HEK293T (cell line): ENCODE results near the gene SLCO3A1.
"Not testable (repeated sequence)": the region's sequence is repeated elsewhere in the genome, so short reads cannot be mapped to it uniquely, and the experiment has no call there.

Experiments
- CTCF ChIA-PET: fragments of 350-600 bp; formaldehyde crosslinking; extraction: SDS; loops from one replicate; lab custom pipeline; 2021; ENCODE audit warnings: antibody characterized with exemption, inconsistent platforms; lab: Yijun Ruan, JAX
- POLR2A ChIA-PET: fragments of 350-600 bp; formaldehyde crosslinking; extraction: SDS; loops from one replicate; lab custom pipeline; 2020; ENCODE audit warnings: antibody characterized with exemption, inconsistent platforms; lab: Yijun Ruan, JAX
- DNase-seq: peaks from one replicate; pipeline ENCODE4 v3.0.0; 2012; ENCODE audit warnings: mixed read lengths; ENCODE audit errors: extremely low spot score
- ARNT ChIP-seq: fragments of 450-650 bp; IDR thresholded peaks from 2 replicates; pipeline ENCODE4 v1.6.1; 2017; ENCODE audit warnings: mild to moderate bottlenecking
- BHLHE40 ChIP-seq: fragments of 450-650 bp; IDR thresholded peaks from 2 replicates; pipeline ENCODE4 v1.6.1; 2016; ENCODE audit warnings: mild to moderate bottlenecking, moderate library complexity, borderline replicate concordance
- CTBP1 ChIP-seq: fragments of 450-650 bp; IDR thresholded peaks from 2 replicates; pipeline ENCODE4 v1.6.1; 2016; ENCODE audit warnings: borderline replicate concordance
- ELF4 ChIP-seq: fragments of 450-650 bp; IDR thresholded peaks from 2 replicates; pipeline ENCODE4 v1.6.1; 2017; ENCODE audit warnings: antibody characterized with exemption
- FOXA1 ChIP-seq: fragments of 450-650 bp; IDR thresholded peaks from 2 replicates; pipeline ENCODE4 v1.6.1; 2016; ENCODE audit warnings: mild to moderate bottlenecking
- FOXK2 ChIP-seq: fragments of 450-650 bp; IDR thresholded peaks from 2 replicates; pipeline ENCODE4 v1.6.1; 2016; ENCODE audit warnings: mild to moderate bottlenecking
- FOXM1 ChIP-seq: fragments of 450-650 bp; IDR thresholded peaks from 2 replicates; pipeline ENCODE4 v1.6.1; 2017; ENCODE audit warnings: mild to moderate bottlenecking, borderline replicate concordance
- HDGF ChIP-seq: fragments of 450-650 bp; IDR thresholded peaks from 2 replicates; pipeline ENCODE4 v1.6.1; 2017; ENCODE audit warnings: antibody characterized with exemption, borderline replicate concordance
- L3MBTL2 ChIP-seq: fragments of 450-650 bp; conservative IDR thresholded peaks from 2 replicates; pipeline ENCODE4 v1.6.1; 2016; ENCODE audit warnings: mild to moderate bottlenecking
- LEF1 ChIP-seq: fragments of 450-650 bp; IDR thresholded peaks from 2 replicates; pipeline ENCODE4 v1.6.1; 2017; ENCODE audit warnings: mild to moderate bottlenecking, borderline replicate concordance
- NFRKB ChIP-seq: fragments of 450-650 bp; IDR thresholded peaks from 2 replicates; pipeline ENCODE4 v1.6.1; 2016; ENCODE audit warnings: mild to moderate bottlenecking, moderate library complexity
- SP1 ChIP-seq: fragments of 450-650 bp; IDR thresholded peaks from 2 replicates; pipeline ENCODE4 v1.6.1; 2017
- SUZ12 ChIP-seq: fragments of 450-650 bp; IDR thresholded peaks from 2 replicates; pipeline ENCODE4 v1.6.1; 2016; ENCODE audit warnings: mild to moderate bottlenecking
- TARDBP ChIP-seq: fragments of 450-650 bp; IDR thresholded peaks from 2 replicates; pipeline ENCODE4 v1.6.1; 2016
- ZNF384 ChIP-seq: fragments of 450-650 bp; IDR thresholded peaks from 2 replicates; pipeline ENCODE4 v1.6.1; 2016
- TF ChIP-seq, protein P1 (sequence below): fragments of 450-650 bp; IDR thresholded peaks from 2 replicates; pipeline ENCODE4 v1.6.1; 2016

SLCO3A1 gene

DNA sequence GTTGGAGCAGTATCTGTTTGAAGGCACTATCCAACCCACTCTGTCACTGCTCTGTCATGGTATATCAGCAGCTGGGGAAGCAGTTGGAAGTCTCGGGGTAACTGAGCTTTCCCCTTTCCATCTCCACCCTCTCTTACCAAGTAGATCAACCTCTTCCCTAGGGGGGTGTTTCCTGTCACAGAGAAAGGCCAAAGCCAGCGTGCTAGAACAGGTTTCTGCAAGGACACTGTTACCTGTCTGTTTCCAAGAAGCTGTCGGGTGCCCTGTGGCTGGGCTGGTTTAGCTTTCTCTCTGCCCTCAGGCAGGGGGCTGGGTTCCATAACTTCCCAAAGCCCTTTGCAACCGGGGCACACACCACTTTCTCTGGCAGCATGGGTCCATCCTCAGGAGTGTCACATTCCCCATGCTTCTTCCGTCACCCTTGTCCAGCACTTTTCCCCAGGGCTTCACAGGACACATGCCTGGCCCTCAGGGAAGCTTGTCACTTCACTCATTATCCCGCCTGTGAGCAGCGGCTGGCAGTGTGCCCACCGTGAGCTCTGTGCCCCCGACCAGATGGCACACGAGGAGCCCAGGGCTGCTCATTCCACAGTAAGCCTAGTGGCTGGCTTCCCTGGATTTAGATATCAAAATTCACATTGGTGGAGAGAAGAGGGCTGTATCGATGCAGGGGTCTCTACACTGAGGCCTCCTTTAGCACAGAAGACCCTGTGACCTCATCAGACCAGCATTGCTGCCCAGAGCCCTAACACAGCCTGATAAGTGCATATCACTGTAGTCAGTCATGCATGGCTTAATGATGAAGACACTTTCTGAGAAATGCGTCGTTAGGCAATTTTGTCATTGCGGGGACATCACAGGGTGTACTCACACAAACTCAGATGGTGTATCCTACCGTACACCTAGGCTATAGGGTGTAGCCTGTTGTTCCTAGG lies 205.8 kb downstream of the SLCO3A1 start:
- ChIA-PET POLR2A (no interaction called here), CTCF (no interaction called here)
- TF ChIP-seq ELF4 (no peak), HDGF (no peak), ARNT (no peak), CTBP1 (no peak), NFRKB (no peak), FOXM1 (no peak), ZNF384 (no peak), TARDBP (no peak), BHLHE40 (no peak), L3MBTL2 (no peak), FOXK2 (no peak), SUZ12 (no peak), FOXA1 (no peak), SP1 (no peak)
- TF ChIP-seq, protein P1, sequence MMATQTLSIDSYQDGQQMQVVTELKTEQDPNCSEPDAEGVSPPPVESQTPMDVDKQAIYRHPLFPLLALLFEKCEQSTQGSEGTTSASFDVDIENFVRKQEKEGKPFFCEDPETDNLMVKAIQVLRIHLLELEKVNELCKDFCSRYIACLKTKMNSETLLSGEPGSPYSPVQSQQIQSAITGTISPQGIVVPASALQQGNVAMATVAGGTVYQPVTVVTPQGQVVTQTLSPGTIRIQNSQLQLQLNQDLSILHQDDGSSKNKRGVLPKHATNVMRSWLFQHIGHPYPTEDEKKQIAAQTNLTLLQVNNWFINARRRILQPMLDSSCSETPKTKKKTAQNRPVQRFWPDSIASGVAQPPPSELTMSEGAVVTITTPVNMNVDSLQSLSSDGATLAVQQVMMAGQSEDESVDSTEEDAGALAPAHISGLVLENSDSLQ: no peak
- no peak for DNase-seq

DNA sequence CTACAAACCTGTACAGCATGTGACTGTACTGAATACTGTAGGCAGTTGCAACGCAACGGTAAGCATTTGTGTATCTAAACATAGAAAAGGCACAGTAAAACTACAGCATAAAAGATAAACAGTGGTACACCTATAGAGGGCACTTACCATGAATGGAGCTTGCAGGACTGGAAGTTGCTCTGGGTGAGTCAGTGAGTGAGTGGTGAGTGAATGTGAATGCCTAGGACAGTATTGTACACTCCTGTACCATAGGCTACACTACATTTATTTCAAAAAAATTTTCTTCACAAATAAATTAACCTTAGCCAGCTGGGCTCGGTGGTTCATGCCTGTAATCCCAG lies 206.4 kb downstream of the SLCO3A1 start:
- CTCF ChIA-PET: interaction anchor here (1.2 kb wide), 1 partner anchor 15 kb away, joined by 5 read pairs; no protein-coding TSS in a partner anchor
- DNase-seq, POLR2A ChIA-PET: not testable (repeated sequence)

DNA sequence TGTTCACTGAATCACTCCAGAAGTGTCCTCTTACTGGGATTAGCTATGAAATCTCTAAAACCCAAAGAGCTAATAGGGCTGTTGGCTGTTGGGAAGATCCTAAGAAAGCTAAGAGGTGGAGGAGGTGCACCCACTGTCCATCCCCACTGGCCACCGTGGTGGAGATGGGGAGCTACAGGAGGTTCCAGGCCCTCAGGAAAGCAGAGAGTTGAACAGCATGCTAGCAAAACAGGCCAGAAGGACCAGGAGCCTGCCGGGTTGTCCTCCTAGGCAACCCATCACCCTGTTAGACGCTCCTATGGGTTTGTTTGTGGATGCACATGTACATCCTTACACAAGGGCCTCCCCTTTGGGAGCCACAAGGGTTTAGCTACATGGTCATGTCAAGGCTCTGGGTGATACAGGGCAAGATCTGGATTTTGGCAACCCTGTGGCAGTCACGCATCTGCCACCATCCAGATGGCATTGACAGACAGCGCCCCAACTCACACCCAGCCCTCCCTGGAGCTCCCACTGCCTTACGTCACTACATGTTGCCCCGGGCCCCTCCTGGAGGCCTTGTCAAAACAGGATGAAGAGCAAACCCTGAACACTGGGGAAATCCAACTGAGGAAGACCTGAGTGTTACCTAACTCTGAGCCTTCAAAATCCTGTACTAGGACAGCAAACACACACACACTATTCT lies 208.1 kb downstream of the SLCO3A1 start:
- TF ChIP-seq ARNT (no peak), BHLHE40 (no peak), SP1 (no peak), ELF4 (no peak), L3MBTL2 (no peak), NFRKB (no peak), LEF1 (no peak), CTBP1 (no peak), TARDBP (no peak), FOXM1 (no peak), FOXK2 (no peak), SUZ12 (no peak), ZNF384 (no peak)
- TF ChIP-seq, protein P1: no peak
- no peak for DNase-seq
- CTCF ChIA-PET: no interaction called here
- POLR2A ChIA-PET: no interaction called here

DNA sequence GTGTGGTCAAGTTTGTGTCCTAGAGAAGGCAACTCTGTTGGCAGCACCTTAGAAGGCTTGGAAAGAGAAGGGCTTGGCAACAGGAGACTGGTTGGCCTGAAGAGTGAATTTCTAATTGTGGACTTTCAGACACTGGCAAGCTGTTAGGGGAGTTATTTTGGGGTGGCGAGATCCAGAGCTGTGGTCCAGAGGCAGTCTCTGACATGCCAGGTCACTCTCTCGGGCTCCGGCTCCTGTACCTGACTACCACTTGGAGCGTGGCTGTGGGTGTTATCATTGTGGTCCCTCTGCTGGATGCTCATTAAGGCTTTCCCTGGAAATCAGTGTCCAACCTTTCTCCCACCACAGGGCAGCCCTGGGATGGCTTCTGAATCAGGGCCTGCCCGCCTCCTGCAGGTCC lies 209.0 kb downstream of the SLCO3A1 start:
- no peak for TF ChIP-seq TARDBP
- no peak for TF ChIP-seq CTBP1
- TF ChIP-seq, protein P1: no peak
- no peak for TF ChIP-seq HDGF
- TF ChIP-seq LEF1: no peak
- POLR2A ChIA-PET: no interaction called here
- DNase-seq: no peak
- CTCF ChIA-PET: no interaction called here

DNA sequence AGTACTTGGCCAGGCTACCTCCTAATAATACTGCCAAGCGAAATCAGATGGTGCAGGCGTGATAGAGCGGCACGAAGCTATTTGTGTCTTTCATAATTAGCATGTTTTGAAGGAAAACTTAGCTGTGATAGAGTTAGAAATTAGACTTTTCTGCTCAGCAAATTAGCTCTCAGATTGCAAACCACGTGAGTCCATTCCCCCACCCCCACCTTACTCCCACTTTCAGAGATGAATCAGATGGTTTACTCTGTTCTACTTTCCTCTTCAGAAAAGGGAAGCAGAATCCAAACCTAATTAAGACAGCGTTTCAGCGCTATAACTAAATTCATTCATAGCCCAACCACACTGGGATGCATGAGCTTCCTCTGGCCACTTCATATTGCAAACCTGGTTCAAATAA lies 214.6 kb downstream of the SLCO3A1 start:
- TF ChIP-seq, protein P1: no peak
- TF ChIP-seq TARDBP (no peak), FOXK2 (no peak), BHLHE40 (no peak), L3MBTL2 (no peak), ARNT (no peak), CTBP1 (no peak), LEF1 (no peak), SUZ12 (no peak), FOXA1 (no peak), ELF4 (no peak), HDGF (no peak), ZNF384 (no peak)
- no peak for DNase-seq
- CTCF ChIA-PET: interaction anchor here (0.6 kb wide), 1 partner anchor 1323 kb away, joined by 3 read pairs; no protein-coding TSS in a partner anchor
- POLR2A ChIA-PET: no interaction called here
